OCI-LY7 (cell line): ENCODE data around the gene PTPRM. TPM values are rescaled to one million over a fixed set of nuclear protein-coding genes. Genes with fewer than 3 reads are reported as not detected.

Source experiments
- BruUV-seq: library from RNA; stranded (reverse); fragments of 400-500 nt; replicated peaks from 2 replicates; lab custom pipeline; 2021; lab: Mats Ljungman, UMichigan
- CTCF ChIA-PET: fragments of 300-600 bp; sonication (Branson Sonifier 250); formaldehyde crosslinking; loops from one replicate; lab custom pipeline; 2022; ENCODE audit warnings: antibody characterized with exemption; ENCODE audit not compliant: unreplicated experiment; lab: Charles Lee
- POLR2A ChIA-PET: fragments of 300-600 bp; sonication (Branson Sonifier 250); formaldehyde crosslinking; loops from one replicate; lab custom pipeline; 2022; ENCODE audit warnings: antibody characterized with exemption; lab: Charles Lee
- DNase-seq: peaks from one replicate; pipeline ENCODE4 v3.0.0-alpha.2; 2015; ENCODE audit warnings: low spot score
- H2AFZ ChIP-seq: fragments of 200-600 bp; sonication (generic), shearing (Covaris generic); 2 replicates; pipeline ENCODE4 v1.6.1; 2014; ENCODE audit warnings: mild to moderate bottlenecking, antibody characterized with exemption, low read length, moderate library complexity
- H3K27ac ChIP-seq: fragments of 200-600 bp; sonication (generic); 2 replicates; pipeline ENCODE4 v1.5.1; 2014; ENCODE audit warnings: mixed run types, low read depth, mild to moderate bottlenecking, moderate library complexity, low read length, inconsistent platforms; ENCODE audit not compliant: poor library complexity, severe bottlenecking
- H3K36me3 ChIP-seq: fragments of 200-600 bp; sonication (generic); 2 replicates; pipeline ENCODE4 v1.6.1; 2014; ENCODE audit warnings: mild to moderate bottlenecking, antibody characterized with exemption, low read length, moderate library complexity, mixed read lengths; ENCODE audit not compliant: insufficient read depth
- H3K4me1 ChIP-seq: fragments of 200-600 bp; sonication (generic); 2 replicates; pipeline ENCODE4 v1.5.1; 2014; ENCODE audit warnings: mild to moderate bottlenecking, low read length; ENCODE audit not compliant: insufficient read depth, poor library complexity, severe bottlenecking
- H3K4me2 ChIP-seq: fragments of 200-600 bp; sonication (generic); 2 replicates; pipeline ENCODE4 v1.6.1; 2014; ENCODE audit warnings: mild to moderate bottlenecking, low read length
- H3K4me3 ChIP-seq: fragments of 200-600 bp; sonication (generic); 2 replicates; pipeline ENCODE4 v1.5.1; 2014; ENCODE audit warnings: mild to moderate bottlenecking, low read depth, low read length; ENCODE audit not compliant: poor library complexity, severe bottlenecking
- H3K79me2 ChIP-seq: fragments of 200-600 bp; sonication (generic); 2 replicates; pipeline ENCODE4 v1.6.1; 2016; ENCODE audit warnings: low read depth, mild to moderate bottlenecking, low read length, moderate library complexity, mixed read lengths; ENCODE audit not compliant: insufficient read depth
- H3K9me2 ChIP-seq: fragments of 200-600 bp; sonication (generic); 2 replicates; pipeline ENCODE4 v1.6.1; 2016; ENCODE audit warnings: mild to moderate bottlenecking, low read length, mixed read lengths; ENCODE audit not compliant: insufficient read depth
- H3K9me3 ChIP-seq: fragments of 200-600 bp; sonication (generic); 2 replicates; pipeline ENCODE4 v1.6.1; 2014; ENCODE audit warnings: mild to moderate bottlenecking, mixed run types, low read length, mixed read lengths
- H4K20me1 ChIP-seq: fragments of 200-600 bp; sonication (generic); 2 replicates; pipeline ENCODE4 v1.6.1; 2014; ENCODE audit warnings: mild to moderate bottlenecking, antibody characterized with exemption, low read length, moderate library complexity, mixed read lengths; ENCODE audit not compliant: insufficient read depth
- CTCF ChIP-seq: fragments of 200-600 bp; sonication (generic); conservative IDR thresholded peaks from 2 replicates; pipeline ENCODE4 v1.5.1; 2014; ENCODE audit warnings: mild to moderate bottlenecking, antibody characterized with exemption, low read length, moderate library complexity, mixed read lengths
- EZH2phosphoT487 ChIP-seq: fragments of 200-600 bp; sonication (generic); IDR thresholded peaks from 2 replicates; pipeline ENCODE4 v1.6.1; 2018; ENCODE audit warnings: low read depth, borderline replicate concordance, mild to moderate bottlenecking, mixed run types, antibody characterized with exemption, low read length, moderate library complexity, mixed read lengths
- intact Hi-C: fragments of 100-400 bp; cut with micrococcal nuclease; formaldehyde crosslinking; loops from one replicate; pipeline ENCODE4 v1.10.0; 2022; ENCODE audit not compliant: unreplicated experiment
- total RNA-seq, 2 experiments: library from RNA; depleted of rRNA in 1 of 2; stranded (reverse); fragments of >200 nt in 1 of 2; shearing (Covaris generic) in 1 of 2; gene quantifications; 2 replicates each; pipeline ENCODE4 v1.2.3, GENCODE V29; 2014 to 2022

PTPRM gene
- total RNA-seq, 2 experiments from 2014 or later: not detected

- ChIA-PET POLR2A (no interaction called here), CTCF (no interaction called here)
- Histone ChIP-seq H3K9me2 (no peaks in the 10 kb centered on the region), H3K4me2 (no peak overlapping the region), H3K27ac (no peak overlapping the region), H3K4me1 (no peaks in the 10 kb centered on the region), H3K79me2 (no peaks in the 10 kb centered on the region), H3K4me3 (no peak overlapping the region), H3K36me3 (no peaks in the 10 kb centered on the region), H4K20me1 (no peaks in the 10 kb centered on the region), H3K9me3 (no peaks in the 10 kb centered on the region), H2AFZ (no peak overlapping the region)
- TF ChIP-seq CTCF: no peak
- TF ChIP-seq EZH2phosphoT487: no peak
- intact Hi-C loops: no loop called here
- no peak for DNase-seq
- BruUV-seq: no TSS peak
Measured at GRCh38 chr18:7678389-7678788, 111.3 kb downstream of the PTPRM start.

DNA sequence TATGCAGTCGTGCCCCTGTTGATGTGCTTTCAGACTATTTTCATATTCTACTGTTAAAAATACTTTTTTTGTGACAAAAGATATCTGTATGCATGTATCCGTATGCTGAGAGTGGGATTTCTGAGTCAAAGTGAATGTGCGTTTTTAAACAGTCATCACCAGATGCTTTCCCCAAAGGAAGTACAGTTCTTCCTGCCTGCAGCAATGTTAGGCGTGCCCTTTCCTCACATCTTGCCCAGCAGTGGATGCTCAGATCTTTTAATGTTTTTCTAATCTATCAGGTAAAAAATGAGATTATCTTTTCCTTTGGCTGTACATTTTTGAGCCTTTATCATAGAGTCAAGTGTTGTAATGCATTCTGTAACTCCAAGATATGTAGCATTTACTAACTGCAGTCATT, 111.7 kb downstream of the PTPRM start:
- CTCF ChIA-PET: no interaction called here
- H2AFZ ChIP-seq: no peak overlapping the region
- no peaks in the 10 kb centered on the region for H4K20me1 ChIP-seq
- H3K4me1 ChIP-seq: no peaks in the 10 kb centered on the region
- DNase-seq: no peak
- H3K79me2 ChIP-seq: no peaks in the 10 kb centered on the region
- H3K9me3 ChIP-seq: no peaks in the 10 kb centered on the region
- intact Hi-C loops: no loop called here
- H3K4me2 ChIP-seq: no peak overlapping the region
- H3K36me3 ChIP-seq: no peaks in the 10 kb centered on the region
- no TSS peak for BruUV-seq
- TF ChIP-seq EZH2phosphoT487 (no peak), CTCF (no peak)
- H3K4me3 ChIP-seq: no peak overlapping the region
- POLR2A ChIA-PET: no interaction called here
- no peaks in the 10 kb centered on the region for H3K9me2 ChIP-seq
- no peak overlapping the region for H3K27ac ChIP-seq

- Histone ChIP-seq H3K9me2 (no peaks in the 10 kb centered on the region), H3K79me2 (no peaks in the 10 kb centered on the region), H3K4me1 (no peaks in the 10 kb centered on the region), H3K36me3 (no peaks in the 10 kb centered on the region), H2AFZ (no peak overlapping the region), H3K9me3 (no peaks in the 10 kb centered on the region), H3K4me2 (no peak overlapping the region), H3K4me3 (no peak overlapping the region), H3K27ac (no peak overlapping the region), H4K20me1 (no peaks in the 10 kb centered on the region)
- BruUV-seq: no TSS peak
- ChIA-PET POLR2A (no interaction called here), CTCF (no interaction called here)
- intact Hi-C loops: no loop called here
- DNase-seq: no peak
- no peak for TF ChIP-seq CTCF
- TF ChIP-seq EZH2phosphoT487: no peak
Measured at GRCh38 chr18:7681298-7681697, 114.2 kb downstream of the PTPRM start.
